Endodermal cell (in vitro differentiated cells): Measurements from ENCODE around the gene NUP107. TPM values are rescaled to one million over a fixed set of nuclear protein-coding genes. Genes with fewer than 3 reads are reported as not detected.

Experiments used
- DNase-seq: peaks from one replicate; pipeline ENCODE4 v3.0.0-alpha.2; 2017
- H3K27ac ChIP-seq: 2 replicates; pipeline ENCODE4 v1.5.1; 2013; ENCODE audit warnings: mild to moderate bottlenecking, low read depth, low read length, moderate library complexity
- H3K27me3 ChIP-seq: 2 replicates; pipeline ENCODE4 v1.6.1; 2013; ENCODE audit warnings: mild to moderate bottlenecking, low read length, moderate library complexity; ENCODE audit not compliant: insufficient read depth, control insufficient read depth, poor library complexity, severe bottlenecking
- H3K36me3 ChIP-seq: 2 replicates; pipeline ENCODE4 v1.7.0; 2013; ENCODE audit warnings: mild to moderate bottlenecking, low read length, moderate library complexity; ENCODE audit not compliant: control insufficient read depth, insufficient read depth
- H3K4me1 ChIP-seq: one replicate; pipeline ENCODE4 v1.7.0; 2013; ENCODE audit warnings: low read length; ENCODE audit not compliant: control insufficient read depth, insufficient read depth
- H3K4me3 ChIP-seq: 2 replicates; pipeline ENCODE4 v1.5.1; 2013; ENCODE audit warnings: mild to moderate bottlenecking, low read length, moderate library complexity
- H3K9ac ChIP-seq: 2 replicates; pipeline ENCODE4 v1.6.1; 2013; ENCODE audit warnings: mild to moderate bottlenecking, low read length, moderate library complexity; ENCODE audit not compliant: poor library complexity, severe bottlenecking; ENCODE audit errors: extremely low read depth
- H3K9me3 ChIP-seq: 2 replicates; pipeline ENCODE4 v1.6.1; 2013; ENCODE audit warnings: mild to moderate bottlenecking, low read length, moderate library complexity; ENCODE audit not compliant: control insufficient read depth
- H3K27ac Mint-ChIP-seq: 2 replicates; pipeline ENCODE4 v1.8.0; 2020; ENCODE audit warnings: mixed read lengths
- H3K27me3 Mint-ChIP-seq: 2 replicates; pipeline ENCODE4 v1.8.0; 2021; ENCODE audit warnings: mild to moderate bottlenecking, mixed read lengths; ENCODE audit not compliant: insufficient read depth
- H3K36me3 Mint-ChIP-seq: 2 replicates; pipeline ENCODE4 v1.8.0; 2020; ENCODE audit warnings: low read depth, mixed read lengths
- H3K4me1 Mint-ChIP-seq: 2 replicates; pipeline ENCODE4 v1.8.0; 2020; ENCODE audit warnings: mixed read lengths
- H3K4me3 Mint-ChIP-seq: 2 replicates; pipeline ENCODE4 v1.8.0; 2020; ENCODE audit warnings: mild to moderate bottlenecking, moderate library complexity, mixed read lengths
- H3K9me3 Mint-ChIP-seq: 2 replicates; pipeline ENCODE4 v1.8.0; 2020; ENCODE audit warnings: mild to moderate bottlenecking, mixed read lengths
- WGBS, 2 experiments: methylation state at CpG; one replicate each; pipeline versions ENCODE4 v1.1.5 to v1.1.7; 2013; ENCODE audit warnings: missing lambda C conversion rate in 2 of 2, mixed read lengths in 1 of 2; ENCODE audit not compliant: insufficient coverage in 1 of 2, insufficient read length in 1 of 2; 5-methylcytosine and 5-hydroxymethylcytosine counted together
- total RNA-seq, 2 donors: library from RNA; stranded (reverse); fragmentation: NEBNext Ultra II Directional in 1 of 2; extraction: Animal tissue kit (Norgen Biotek cat#: 25700) in 1 of 2; gene quantifications; 2 replicates in 1 of 2; 3 replicates in 1 of 2; pipeline ENCODE4 v1.2.1, GENCODE V29; 2021
- TF ChIP-seq, protein P1 (sequence below): fragments of 200-600 bp; sonication (generic); conservative IDR thresholded peaks from 2 replicates; pipeline ENCODE4 v1.5.0; 2021; ENCODE audit warnings: antibody characterized with exemption, mild to moderate bottlenecking

NUP107 gene
- total RNA-seq, 2 donors from 2014 or later: 116 to 130 TPM

DNA sequence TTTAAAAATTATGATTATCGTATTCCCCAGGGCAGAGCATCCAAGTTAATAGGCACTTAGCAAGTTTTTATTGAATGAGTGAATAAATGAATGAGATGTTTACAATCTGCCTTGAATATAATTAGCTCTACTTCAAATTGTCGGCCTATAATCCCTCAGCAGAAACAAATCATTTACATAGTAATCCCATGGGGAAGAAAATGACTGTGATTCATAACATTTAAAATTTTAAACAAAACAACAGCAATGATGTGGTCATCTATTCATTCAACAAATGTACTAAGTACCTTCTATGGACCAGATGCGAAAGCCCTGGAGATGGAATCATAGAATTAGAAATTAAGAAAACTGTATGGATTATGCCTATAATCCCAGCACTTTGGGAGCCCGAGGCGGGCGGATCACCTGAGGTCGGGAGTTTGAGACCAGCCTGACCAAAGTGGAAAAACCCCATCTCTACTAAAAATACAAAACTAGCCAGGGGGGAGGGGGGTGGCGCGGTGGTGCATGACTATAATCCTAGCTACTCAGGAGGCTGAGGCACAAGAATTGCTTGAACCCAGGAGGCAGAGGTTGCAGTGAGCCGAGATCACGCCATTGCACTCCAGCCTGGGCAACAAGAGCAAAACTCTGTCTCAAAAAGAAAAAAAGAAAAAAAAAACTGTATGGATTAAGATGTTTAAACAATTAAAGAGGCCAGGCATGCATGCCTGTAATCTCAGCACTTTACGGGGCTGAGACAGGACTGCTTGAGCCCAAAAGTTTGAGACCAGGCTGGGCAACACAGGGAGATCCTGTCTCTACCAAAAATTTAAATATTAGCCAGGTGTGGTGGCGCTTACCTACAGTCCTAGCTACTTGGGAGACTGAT is 103.5 kb downstream of the NUP107 start:
- Mint-ChIP-seq H3K4me3 (no peak overlapping the region), H3K27me3 (no peaks in the 10 kb centered on the region), H3K36me3 (no peaks in the 10 kb centered on the region), H3K9me3 (no peaks in the 10 kb centered on the region), H3K27ac (no peak overlapping the region), H3K4me1 (peaks cover 8% of the 10 kb centered on the region)
- H3K9ac ChIP-seq: no peak overlapping the region
- 97 to 98% methylated on average over 7 to 13 of the region's 13 CpGs for WGBS, 2 experiments
- no peaks in the 10 kb centered on the region for H3K27me3 ChIP-seq
- no peak overlapping the region for H3K4me3 ChIP-seq
- no peak for DNase-seq
- TF ChIP-seq, protein P1, sequence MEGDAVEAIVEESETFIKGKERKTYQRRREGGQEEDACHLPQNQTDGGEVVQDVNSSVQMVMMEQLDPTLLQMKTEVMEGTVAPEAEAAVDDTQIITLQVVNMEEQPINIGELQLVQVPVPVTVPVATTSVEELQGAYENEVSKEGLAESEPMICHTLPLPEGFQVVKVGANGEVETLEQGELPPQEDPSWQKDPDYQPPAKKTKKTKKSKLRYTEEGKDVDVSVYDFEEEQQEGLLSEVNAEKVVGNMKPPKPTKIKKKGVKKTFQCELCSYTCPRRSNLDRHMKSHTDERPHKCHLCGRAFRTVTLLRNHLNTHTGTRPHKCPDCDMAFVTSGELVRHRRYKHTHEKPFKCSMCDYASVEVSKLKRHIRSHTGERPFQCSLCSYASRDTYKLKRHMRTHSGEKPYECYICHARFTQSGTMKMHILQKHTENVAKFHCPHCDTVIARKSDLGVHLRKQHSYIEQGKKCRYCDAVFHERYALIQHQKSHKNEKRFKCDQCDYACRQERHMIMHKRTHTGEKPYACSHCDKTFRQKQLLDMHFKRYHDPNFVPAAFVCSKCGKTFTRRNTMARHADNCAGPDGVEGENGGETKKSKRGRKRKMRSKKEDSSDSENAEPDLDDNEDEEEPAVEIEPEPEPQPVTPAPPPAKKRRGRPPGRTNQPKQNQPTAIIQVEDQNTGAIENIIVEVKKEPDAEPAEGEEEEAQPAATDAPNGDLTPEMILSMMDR: no peak
- H3K27ac ChIP-seq: no peak overlapping the region
- no peaks in the 10 kb centered on the region for H3K36me3 ChIP-seq
- H3K9me3 ChIP-seq: no peaks in the 10 kb centered on the region
- no peaks in the 10 kb centered on the region for H3K4me1 ChIP-seq

DNA sequence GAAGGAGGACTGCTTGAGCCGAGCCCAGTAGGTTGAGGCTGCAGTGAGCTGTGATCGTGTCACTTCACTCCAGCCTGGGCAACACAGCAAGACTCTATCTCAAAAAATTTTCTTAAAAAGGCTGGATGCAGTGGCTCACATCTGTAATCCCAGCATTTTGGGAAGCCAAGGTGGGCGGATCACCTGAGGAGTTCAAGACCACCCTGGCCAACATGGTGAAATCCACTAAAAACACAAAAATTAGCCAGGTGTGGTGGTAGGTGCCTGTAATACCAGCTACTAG is 104.1 kb downstream of the NUP107 start:
- no peak overlapping the region for H3K27ac Mint-ChIP-seq
- DNase-seq: no peak
- 63% methylated on average over 3 of the region's 3 CpGs; no CpG with 5 or more reads in 1 of the 2 experiments for WGBS, 2 experiments

DNA sequence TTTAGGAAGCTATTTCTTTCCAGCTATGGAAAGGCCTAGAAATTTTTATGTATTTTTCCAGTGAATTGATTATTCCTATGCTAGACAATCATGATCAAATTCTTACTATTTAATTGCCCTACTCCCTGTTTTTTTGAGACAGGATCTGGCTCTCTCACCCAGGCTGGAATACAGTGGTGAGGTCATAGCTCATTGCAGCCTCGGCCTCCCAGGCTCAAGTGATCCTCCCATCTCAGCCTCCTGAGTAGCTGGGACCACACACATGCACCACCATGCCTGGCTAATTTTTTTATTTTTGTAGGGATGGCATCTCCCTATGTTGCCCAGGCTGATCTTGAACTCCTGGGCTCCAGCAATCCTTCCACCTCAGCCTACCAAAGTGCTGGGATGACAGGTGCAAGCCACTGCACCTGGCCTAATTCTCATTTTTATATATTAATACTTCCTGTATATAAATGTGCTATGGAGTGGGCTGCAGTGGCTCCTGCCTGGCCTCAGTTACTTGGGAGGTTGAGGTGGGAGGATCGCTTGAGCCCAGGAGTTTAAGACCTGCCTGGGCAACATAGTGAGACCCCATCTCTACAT is 105.2 kb downstream of the NUP107 start:
- Mint-ChIP-seq H3K4me3 (no peak overlapping the region), H3K27ac (no peak overlapping the region), H3K4me1 (peaks cover 8% of the 10 kb centered on the region), H3K9me3 (no peaks in the 10 kb centered on the region), H3K27me3 (no peaks in the 10 kb centered on the region), H3K36me3 (no peaks in the 10 kb centered on the region)
- no peaks in the 10 kb centered on the region for H3K36me3 ChIP-seq
- no peaks in the 10 kb centered on the region for H3K27me3 ChIP-seq
- no peak overlapping the region for H3K27ac ChIP-seq
- H3K9me3 ChIP-seq: no peaks in the 10 kb centered on the region
- H3K9ac ChIP-seq: no peak overlapping the region
- TF ChIP-seq, protein P1: no peak
- no peak for DNase-seq
- WGBS, 2 experiments: 80 to 100% methylated on average over 1 to 2 of the region's 2 CpGs
- H3K4me1 ChIP-seq: no peaks in the 10 kb centered on the region
- no peak overlapping the region for H3K4me3 ChIP-seq

More for the DNA sequence above, 104.1 kb downstream of the NUP107 start:
- no peak overlapping the region for H3K27ac ChIP-seq
- H3K36me3 ChIP-seq: no peaks in the 10 kb centered on the region
- no peaks in the 10 kb centered on the region for H3K36me3 Mint-ChIP-seq
- H3K27me3 ChIP-seq: no peaks in the 10 kb centered on the region
- H3K27me3 Mint-ChIP-seq: no peaks in the 10 kb centered on the region
- H3K9me3 ChIP-seq: no peaks in the 10 kb centered on the region
- no peaks in the 10 kb centered on the region for H3K4me1 ChIP-seq
- no peaks in the 10 kb centered on the region for H3K9me3 Mint-ChIP-seq
- no peak overlapping the region for H3K4me3 ChIP-seq
- TF ChIP-seq, protein P1: no peak
- H3K4me1 Mint-ChIP-seq: peaks cover 8% of the 10 kb centered on the region
- H3K9ac ChIP-seq: no peak overlapping the region
- no peak overlapping the region for H3K4me3 Mint-ChIP-seq
